Progenitor cell of endocrine pancreas (in vitro differentiated cells): ENCODE measurements around the gene KLF7. TPM values are rescaled to one million over a fixed set of nuclear protein-coding genes. Genes with fewer than 3 reads are reported as not detected.

Experiments used
- DNase-seq: peaks from one replicate; pipeline ENCODE4 v3.0.0; 2021; ENCODE audit warnings: low spot score; ENCODE audit not compliant: unreplicated experiment
- H3K27ac Mint-ChIP-seq: 2 replicates; pipeline ENCODE4 v1.8.0; 2021; ENCODE audit warnings: mild to moderate bottlenecking, moderate library complexity, mixed read lengths
- H3K27me3 Mint-ChIP-seq: 2 replicates; pipeline ENCODE4 v1.8.0; 2021; ENCODE audit warnings: mixed read lengths
- H3K36me3 Mint-ChIP-seq: 2 replicates; pipeline ENCODE4 v1.8.0; 2022; ENCODE audit warnings: mixed read lengths; ENCODE audit not compliant: insufficient read depth
- H3K4me1 Mint-ChIP-seq: 2 replicates; pipeline ENCODE4 v1.8.0; 2021; ENCODE audit warnings: low read depth, mixed read lengths
- H3K4me3 Mint-ChIP-seq: 2 replicates; pipeline ENCODE4 v1.8.0; 2021; ENCODE audit warnings: low read depth, mild to moderate bottlenecking, moderate library complexity, mixed read lengths
- H3K9me3 Mint-ChIP-seq: 2 replicates; pipeline ENCODE4 v1.8.0; 2021; ENCODE audit warnings: low read depth, mixed read lengths
- total RNA-seq: library from RNA; stranded (reverse); gene quantifications from 2 replicates; pipeline ENCODE4 v1.2.1, GENCODE V29; 2021
- TF ChIP-seq, protein P1 (sequence below): fragments of 200-600 bp; sonication (generic); IDR thresholded peaks from one replicate; pipeline ENCODE4 v1.5.0; 2021; ENCODE audit warnings: antibody characterized with exemption, mild to moderate bottlenecking; ENCODE audit not compliant: unreplicated experiment

The KLF7 gene
- total RNA-seq, 1 donor from 2014 or later: 26.6 TPM

DNA sequence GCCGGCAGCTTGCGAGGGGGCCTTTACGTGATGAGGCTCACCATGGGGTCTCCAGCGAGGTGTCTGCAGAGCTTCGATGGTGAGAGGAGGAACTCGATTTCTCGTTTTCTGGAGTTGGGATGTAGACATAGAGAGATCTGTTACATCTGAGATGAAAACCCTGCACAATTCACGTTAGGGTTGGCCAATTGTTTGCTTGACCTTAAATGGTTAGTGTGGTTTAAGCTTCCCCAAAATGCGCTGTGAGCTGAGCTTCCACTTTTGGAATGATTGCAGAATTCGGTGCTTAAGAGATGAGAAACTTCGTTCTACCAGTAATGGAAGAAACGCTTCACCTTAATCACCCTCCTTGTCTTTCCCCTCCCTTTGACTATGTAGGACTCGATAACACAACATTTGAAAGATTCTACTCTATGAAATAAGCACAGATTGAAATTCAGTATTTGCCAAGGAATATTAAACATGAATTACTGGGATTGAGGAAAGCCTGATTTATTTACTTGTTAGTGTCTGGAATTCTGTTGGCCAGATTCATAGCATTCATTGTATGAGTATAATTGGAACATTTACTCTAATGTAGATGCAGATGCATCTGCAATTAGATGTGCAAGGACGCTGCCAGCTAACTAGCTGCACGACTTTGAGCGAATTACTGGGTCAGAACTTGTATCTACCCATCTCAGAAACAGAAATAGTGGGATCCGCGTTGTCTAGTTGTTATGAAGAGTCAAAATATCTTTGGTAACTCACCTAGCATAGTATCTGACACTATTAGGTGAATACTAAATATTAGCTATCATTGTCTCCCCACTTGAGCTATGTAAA lies 1.6 kb upstream of the KLF7 start:
- no peaks in the 10 kb centered on the region for H3K27me3 Mint-ChIP-seq
- peak overlapping the region; percentile 94 for H3K4me3 Mint-ChIP-seq
- DNase-seq: no peak
- H3K9me3 Mint-ChIP-seq: no peaks in the 10 kb centered on the region
- H3K27ac Mint-ChIP-seq: peak overlapping the region; percentile 100
- TF ChIP-seq, protein P1, sequence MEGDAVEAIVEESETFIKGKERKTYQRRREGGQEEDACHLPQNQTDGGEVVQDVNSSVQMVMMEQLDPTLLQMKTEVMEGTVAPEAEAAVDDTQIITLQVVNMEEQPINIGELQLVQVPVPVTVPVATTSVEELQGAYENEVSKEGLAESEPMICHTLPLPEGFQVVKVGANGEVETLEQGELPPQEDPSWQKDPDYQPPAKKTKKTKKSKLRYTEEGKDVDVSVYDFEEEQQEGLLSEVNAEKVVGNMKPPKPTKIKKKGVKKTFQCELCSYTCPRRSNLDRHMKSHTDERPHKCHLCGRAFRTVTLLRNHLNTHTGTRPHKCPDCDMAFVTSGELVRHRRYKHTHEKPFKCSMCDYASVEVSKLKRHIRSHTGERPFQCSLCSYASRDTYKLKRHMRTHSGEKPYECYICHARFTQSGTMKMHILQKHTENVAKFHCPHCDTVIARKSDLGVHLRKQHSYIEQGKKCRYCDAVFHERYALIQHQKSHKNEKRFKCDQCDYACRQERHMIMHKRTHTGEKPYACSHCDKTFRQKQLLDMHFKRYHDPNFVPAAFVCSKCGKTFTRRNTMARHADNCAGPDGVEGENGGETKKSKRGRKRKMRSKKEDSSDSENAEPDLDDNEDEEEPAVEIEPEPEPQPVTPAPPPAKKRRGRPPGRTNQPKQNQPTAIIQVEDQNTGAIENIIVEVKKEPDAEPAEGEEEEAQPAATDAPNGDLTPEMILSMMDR: no peak
- H3K36me3 Mint-ChIP-seq: no peaks in the 10 kb centered on the region
- peaks cover 24% of the 10 kb centered on the region for H3K4me1 Mint-ChIP-seq

- no peaks in the 10 kb centered on the region for H3K36me3 Mint-ChIP-seq
- peak overlapping the region; percentile 94 for H3K4me3 Mint-ChIP-seq
- DNase-seq: peak; percentile 70
- TF ChIP-seq, protein P1: peak; percentile 46
- peak overlapping the region; percentile 100 for H3K27ac Mint-ChIP-seq
- no peaks in the 10 kb centered on the region for H3K27me3 Mint-ChIP-seq
- H3K4me1 Mint-ChIP-seq: peaks cover 23% of the 10 kb centered on the region
- no peaks in the 10 kb centered on the region for H3K9me3 Mint-ChIP-seq
Measured at GRCh38 chr2:207166349-207167098, 776 bp upstream of the KLF7 start.

DNA sequence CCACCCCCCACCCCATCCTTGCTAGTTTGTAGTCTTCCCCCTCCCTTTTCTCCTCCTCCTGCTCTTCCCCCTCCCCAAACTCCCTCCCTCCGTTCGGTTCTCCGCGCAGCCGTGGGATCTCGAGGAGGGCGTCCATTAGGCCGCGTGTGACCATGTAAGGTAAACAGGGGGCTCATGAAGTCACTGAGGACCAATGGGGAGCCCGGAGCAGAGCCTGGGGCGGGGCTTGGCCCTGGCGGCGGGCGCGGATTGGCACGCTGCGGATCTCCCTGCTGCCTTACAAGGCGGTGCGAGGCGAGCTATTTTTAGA lies 246 bp upstream of the KLF7 start:
- Mint-ChIP-seq H3K9me3 (no peaks in the 10 kb centered on the region), H3K27me3 (no peaks in the 10 kb centered on the region), H3K36me3 (no peaks in the 10 kb centered on the region), H3K4me1 (peaks cover 23% of the 10 kb centered on the region), H3K4me3 (peak overlapping the region; percentile 94), H3K27ac (peak overlapping the region; percentile 100)
- peak; percentile 99 for DNase-seq
- TF ChIP-seq, protein P1: no peak

DNA sequence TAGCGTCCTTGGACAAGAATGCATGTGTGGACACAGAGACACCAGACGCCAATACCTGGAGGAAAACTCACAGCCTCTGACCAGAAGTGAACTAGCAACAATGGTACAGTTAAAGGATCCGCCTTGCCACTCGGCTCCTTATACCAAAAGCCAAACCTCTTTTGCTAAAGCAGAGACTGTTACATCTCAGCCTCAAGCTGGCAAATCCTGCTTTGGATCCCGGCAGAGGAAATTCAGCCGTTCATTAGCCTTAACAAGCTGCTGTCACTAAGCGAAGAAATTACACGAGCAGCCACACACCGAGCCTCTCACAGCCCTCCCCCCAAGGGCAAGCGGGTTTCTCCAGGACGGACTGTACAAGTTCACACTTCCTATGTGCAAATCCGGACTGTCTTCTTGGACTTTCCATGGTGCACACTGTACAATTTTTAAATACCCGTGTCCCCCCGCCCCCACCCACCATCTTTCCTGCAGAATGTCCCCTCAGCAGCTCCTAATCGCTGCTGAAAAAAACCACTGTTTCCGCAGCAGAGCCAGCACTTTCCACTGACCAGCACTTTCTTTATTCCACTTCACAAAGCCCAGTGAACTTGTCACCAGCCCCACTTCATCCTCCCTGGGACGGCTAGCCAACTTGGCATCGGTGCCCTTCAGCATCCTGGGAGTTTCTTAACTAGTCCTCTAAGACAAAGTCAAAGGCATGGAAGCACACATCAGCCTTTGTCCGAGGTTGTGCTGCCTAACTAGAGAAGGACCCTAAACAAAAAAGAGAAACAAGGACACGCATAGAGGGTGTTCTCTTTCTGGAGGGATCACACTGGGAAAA lies 1.5 kb downstream of the KLF7 start:
- Mint-ChIP-seq H3K4me1 (peaks cover 23% of the 10 kb centered on the region), H3K27ac (peak overlapping the region; percentile 100), H3K36me3 (no peaks in the 10 kb centered on the region), H3K27me3 (no peaks in the 10 kb centered on the region), H3K9me3 (no peaks in the 10 kb centered on the region), H3K4me3 (peak overlapping the region; percentile 94)
- peak; percentile 14 for DNase-seq
- TF ChIP-seq, protein P1: no peak

DNA sequence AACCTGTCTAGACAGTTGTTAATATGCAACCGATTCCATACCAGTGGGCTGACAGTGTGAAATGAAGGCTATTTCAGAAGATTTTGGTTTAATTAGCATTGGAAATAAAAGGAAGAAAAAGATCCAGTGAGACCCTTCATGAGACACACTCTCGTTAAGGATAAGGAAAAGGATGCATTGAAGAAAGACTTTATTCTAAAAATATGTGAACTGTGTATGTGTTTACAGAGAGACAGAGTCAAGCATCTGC lies 2.1 kb downstream of the KLF7 start:
- Mint-ChIP-seq H3K27ac (peak overlapping the region; percentile 100), H3K4me3 (peak overlapping the region; percentile 94), H3K36me3 (no peaks in the 10 kb centered on the region), H3K27me3 (no peaks in the 10 kb centered on the region), H3K9me3 (no peaks in the 10 kb centered on the region), H3K4me1 (peaks cover 23% of the 10 kb centered on the region)
- no peak for DNase-seq
- TF ChIP-seq, protein P1: no peak
